CD4-positive, CD25-positive, alpha-beta regulatory T cell (primary cell): ENCODE data around the gene NAV3. TPM values are rescaled to one million over a fixed set of nuclear protein-coding genes. Genes with fewer than 3 reads are reported as not detected.

Experiments used
- ATAC-seq, 2 donors: fragments of 150-1000 bp; cut with Tn5 transposase; one replicate each; pipeline ENCODE4 v1.10.0; 2021; ENCODE audit warnings: low read depth in 2 of 2, moderate number of reproducible peaks in 2 of 2, moderate library complexity in 1 of 2
- DNase-seq, 3 donors: peaks; one replicate each; pipeline versions ENCODE4 v3.0.0 to v3.0.0-alpha.2; 2012 to 2022; ENCODE audit warnings: mixed read lengths in 1 of 3
- H3K27ac ChIP-seq: one replicate; pipeline ENCODE4 v1.7.0; 2013; ENCODE audit warnings: mild to moderate bottlenecking, low read length; ENCODE audit not compliant: insufficient read depth, poor library complexity, severe bottlenecking
- H3K27me3 ChIP-seq: one replicate; pipeline ENCODE4 v1.7.0; 2013; ENCODE audit warnings: low read length; ENCODE audit not compliant: control insufficient read depth, insufficient read depth
- H3K36me3 ChIP-seq: one replicate; pipeline ENCODE4 v1.7.0; 2013; ENCODE audit warnings: mild to moderate bottlenecking, low read length, moderate library complexity; ENCODE audit not compliant: control insufficient read depth, insufficient read depth
- H3K4me1 ChIP-seq: 2 replicates; pipeline ENCODE4 v1.7.0; 2013; ENCODE audit warnings: mild to moderate bottlenecking, low read length; ENCODE audit not compliant: insufficient read depth, control insufficient read depth, poor library complexity, severe bottlenecking
- H3K4me3 ChIP-seq: one replicate; pipeline ENCODE4 v1.7.0; 2013; ENCODE audit warnings: low read depth, mild to moderate bottlenecking, low read length, moderate library complexity
- H3K9me3 ChIP-seq, 2 experiments: 1 replicate in 1 of 2; 2 replicates in 1 of 2; pipeline ENCODE4 v1.7.0; 2013; ENCODE audit warnings: low read length in 2 of 2, mild to moderate bottlenecking in 1 of 2, moderate library complexity in 1 of 2; ENCODE audit not compliant: control insufficient read depth in 2 of 2
- H3K27ac Mint-ChIP-seq, 3 donors: one replicate each; pipeline ENCODE4 v1.8.0; 2020 to 2022; ENCODE audit warnings: mild to moderate bottlenecking in 3 of 3, mixed read lengths in 3 of 3, moderate library complexity in 2 of 3
- H3K27me3 Mint-ChIP-seq: one replicate; pipeline ENCODE4 v1.8.0; 2022; ENCODE audit warnings: mild to moderate bottlenecking, mixed read lengths
- H3K36me3 Mint-ChIP-seq: one replicate; pipeline ENCODE4 v1.8.0; 2020; ENCODE audit warnings: mixed read lengths
- H3K4me1 Mint-ChIP-seq, 4 donors: one replicate each; pipeline ENCODE4 v1.8.0; 2020 to 2022; ENCODE audit warnings: mixed read lengths in 4 of 4, mild to moderate bottlenecking in 1 of 4
- H3K4me3 Mint-ChIP-seq, 4 donors: one replicate each; pipeline ENCODE4 v1.8.0; 2020 to 2022; ENCODE audit warnings: mild to moderate bottlenecking in 4 of 4, mixed read lengths in 4 of 4, moderate library complexity in 3 of 4
- H3K9me3 Mint-ChIP-seq, 7 donors: one replicate each; pipeline ENCODE4 v1.8.0; 2020 to 2022; ENCODE audit warnings: mixed read lengths in 7 of 7, mild to moderate bottlenecking in 3 of 7, moderate library complexity in 2 of 7
- polyA plus RNA-seq, 4 donors: library from polyadenylated mRNA; unstranded; fragments of 300-500 nt; fragmentation: Illumina TruSeq; gene quantifications; one replicate each; pipeline ENCODE4 v1.2.3, GENCODE V29; 2021
- total RNA-seq: library from RNA; stranded (reverse); gene quantifications from one replicate; pipeline ENCODE4 v1.2.3, GENCODE V29; 2022

Gene NAV3
- total and polyA plus RNA-seq, 5 donors from 2014 or later: not detected

GRCh38 chr12:77818351-77818750, 12.3 kb upstream of the NAV3 start:
- Mint-ChIP-seq H3K9me3 (peaks cover 0 to 6% (median 3%) of the 10 kb centered on the region in 7 donors), H3K27ac (no peak overlapping the region), H3K4me3 (no peak overlapping the region), H3K27me3 (no peaks in the 10 kb centered on the region), H3K4me1 (no peaks in the 10 kb centered on the region), H3K36me3 (no peaks in the 10 kb centered on the region)
- no peaks in the 10 kb centered on the region for H3K9me3 ChIP-seq
- no peaks in the 10 kb centered on the region for H3K36me3 ChIP-seq
- H3K4me3 ChIP-seq: no peak overlapping the region
- H3K27me3 ChIP-seq: no peaks in the 10 kb centered on the region
- no peak overlapping the region for H3K27ac ChIP-seq
- no peaks in the 10 kb centered on the region for H3K4me1 ChIP-seq
- ATAC-seq (no peak), DNase-seq (no peak)

- no peak overlapping the region for H3K4me3 ChIP-seq
- DNase-seq: no peak
- H3K4me3 Mint-ChIP-seq: no peak overlapping the region
- no peak overlapping the region for H3K27ac ChIP-seq
- no peaks in the 10 kb centered on the region for H3K36me3 ChIP-seq
- H3K36me3 Mint-ChIP-seq: no peaks in the 10 kb centered on the region
- no peaks in the 10 kb centered on the region for H3K27me3 Mint-ChIP-seq
- no peaks in the 10 kb centered on the region for H3K9me3 ChIP-seq
- no peak for ATAC-seq
- H3K27ac Mint-ChIP-seq: no peak overlapping the region
- no peaks in the 10 kb centered on the region for H3K4me1 ChIP-seq
- H3K4me1 Mint-ChIP-seq: no peaks in the 10 kb centered on the region
- H3K27me3 ChIP-seq: no peaks in the 10 kb centered on the region
- peaks cover 1 to 8% (median 6%) of the 10 kb centered on the region in 7 donors for H3K9me3 Mint-ChIP-seq
Measured at GRCh38 chr12:77821699-77822203, 8.9 kb upstream of the NAV3 start.

- no peak overlapping the region for H3K27ac ChIP-seq
- no peak overlapping the region for H3K4me3 ChIP-seq
- Mint-ChIP-seq H3K4me3 (no peak overlapping the region), H3K4me1 (no peaks in the 10 kb centered on the region), H3K27me3 (no peaks in the 10 kb centered on the region), H3K27ac (no peak overlapping the region), H3K36me3 (no peaks in the 10 kb centered on the region), H3K9me3 (peaks cover 0 to 10% (median 3%) of the 10 kb centered on the region in 7 donors)
- no peaks in the 10 kb centered on the region for H3K27me3 ChIP-seq
- H3K9me3 ChIP-seq: no peaks in the 10 kb centered on the region
- ATAC-seq (no peak), DNase-seq (no peak)
- no peaks in the 10 kb centered on the region for H3K36me3 ChIP-seq
- no peaks in the 10 kb centered on the region for H3K4me1 ChIP-seq
Measured at GRCh38 chr12:77833329-77833728, 2.6 kb downstream of the NAV3 start.

- H3K36me3 Mint-ChIP-seq: no peaks in the 10 kb centered on the region
- no peak overlapping the region for H3K4me3 Mint-ChIP-seq
- no peak for DNase-seq
Measured at GRCh38 chr12:77834618-77835017, 3.9 kb downstream of the NAV3 start.

GRCh38 chr12:77835969-77836368, 5.3 kb downstream of the NAV3 start:
- no peak overlapping the region for H3K4me3 Mint-ChIP-seq
- DNase-seq (no peak), ATAC-seq (no peak)
- Histone ChIP-seq H3K27me3 (no peaks in the 10 kb centered on the region), H3K4me3 (no peak overlapping the region), H3K36me3 (no peaks in the 10 kb centered on the region), H3K9me3 (no peaks in the 10 kb centered on the region), H3K27ac (no peak overlapping the region), H3K4me1 (no peaks in the 10 kb centered on the region)
- H3K36me3 Mint-ChIP-seq: no peaks in the 10 kb centered on the region
- H3K9me3 Mint-ChIP-seq: peaks cover 1 to 10% (median 5%) of the 10 kb centered on the region in 7 donors
- no peaks in the 10 kb centered on the region for H3K4me1 Mint-ChIP-seq
- no peak overlapping the region for H3K27ac Mint-ChIP-seq
- H3K27me3 Mint-ChIP-seq: no peaks in the 10 kb centered on the region

More at GRCh38 chr12:77834618-77835017, 3.9 kb downstream of the NAV3 start:
- Histone ChIP-seq H3K4me1 (no peaks in the 10 kb centered on the region), H3K4me3 (no peak overlapping the region), H3K9me3 (no peaks in the 10 kb centered on the region), H3K27ac (no peak overlapping the region), H3K36me3 (no peaks in the 10 kb centered on the region), H3K27me3 (no peaks in the 10 kb centered on the region)
- no peak for ATAC-seq
- Mint-ChIP-seq H3K4me1 (no peaks in the 10 kb centered on the region), H3K27me3 (no peaks in the 10 kb centered on the region), H3K27ac (no peak overlapping the region), H3K9me3 (peaks cover 1 to 10% (median 5%) of the 10 kb centered on the region in 7 donors)

- H3K4me3 ChIP-seq: no peak overlapping the region
- no peaks in the 10 kb centered on the region for H3K27me3 ChIP-seq
- peaks cover under 1 to 7% (median 5%) of the 10 kb centered on the region in 7 donors for H3K9me3 Mint-ChIP-seq
- DNase-seq: no peak
- no peak overlapping the region for H3K27ac ChIP-seq
- no peak for ATAC-seq
- H3K4me1 ChIP-seq: no peaks in the 10 kb centered on the region
- no peaks in the 10 kb centered on the region for H3K9me3 ChIP-seq
- no peaks in the 10 kb centered on the region for H3K36me3 Mint-ChIP-seq
- H3K36me3 ChIP-seq: no peaks in the 10 kb centered on the region
- no peak overlapping the region for H3K27ac Mint-ChIP-seq
- no peaks in the 10 kb centered on the region for H3K27me3 Mint-ChIP-seq
- no peak overlapping the region for H3K4me3 Mint-ChIP-seq
- H3K4me1 Mint-ChIP-seq: no peaks in the 10 kb centered on the region
Measured at GRCh38 chr12:77837876-77838291, 7.2 kb downstream of the NAV3 start.

GRCh38 chr12:77841521-77841920, 10.8 kb downstream of the NAV3 start:
- Mint-ChIP-seq H3K27ac (no peak overlapping the region), H3K4me3 (no peak overlapping the region), H3K27me3 (no peaks in the 10 kb centered on the region), H3K4me1 (no peaks in the 10 kb centered on the region), H3K9me3 (peaks cover 0 to 7% (median 1%) of the 10 kb centered on the region in 7 donors), H3K36me3 (no peaks in the 10 kb centered on the region)
- Histone ChIP-seq H3K9me3 (no peaks in the 10 kb centered on the region), H3K4me3 (no peak overlapping the region), H3K36me3 (no peaks in the 10 kb centered on the region), H3K27ac (no peak overlapping the region), H3K4me1 (no peaks in the 10 kb centered on the region), H3K27me3 (no peaks in the 10 kb centered on the region)
- ATAC-seq: no peak
- no peak for DNase-seq

- no peaks in the 10 kb centered on the region for H3K36me3 Mint-ChIP-seq
- Histone ChIP-seq H3K27ac (no peak overlapping the region), H3K9me3 (no peaks in the 10 kb centered on the region), H3K4me3 (no peak overlapping the region), H3K27me3 (no peaks in the 10 kb centered on the region), H3K36me3 (no peaks in the 10 kb centered on the region), H3K4me1 (no peaks in the 10 kb centered on the region)
- no peaks in the 10 kb centered on the region for H3K27me3 Mint-ChIP-seq
- H3K27ac Mint-ChIP-seq: no peak overlapping the region
- ATAC-seq (no peak), DNase-seq (no peak)
- H3K4me3 Mint-ChIP-seq: no peak overlapping the region
- H3K4me1 Mint-ChIP-seq: no peaks in the 10 kb centered on the region
- H3K9me3 Mint-ChIP-seq: peaks cover 0 to 7% (median 3%) of the 10 kb centered on the region in 7 donors
Measured at GRCh38 chr12:77842430-77842829, 11.7 kb downstream of the NAV3 start.
